GM21576 (cell line): ENCODE measurements around the gene PAQR4.

Experiments used
- ATAC-seq: cut with Tn5 transposase; IDR thresholded peaks from one replicate; pipeline ENCODE4 v1.9.1; 2021; ENCODE audit warnings: mild to moderate bottlenecking, moderate library complexity; ENCODE audit not compliant: unreplicated experiment

PAQR4 gene

GRCh38 chr16:2964475-2965336, 4.4 kb upstream of the PAQR4 start:
- no peak for ATAC-seq

DNA sequence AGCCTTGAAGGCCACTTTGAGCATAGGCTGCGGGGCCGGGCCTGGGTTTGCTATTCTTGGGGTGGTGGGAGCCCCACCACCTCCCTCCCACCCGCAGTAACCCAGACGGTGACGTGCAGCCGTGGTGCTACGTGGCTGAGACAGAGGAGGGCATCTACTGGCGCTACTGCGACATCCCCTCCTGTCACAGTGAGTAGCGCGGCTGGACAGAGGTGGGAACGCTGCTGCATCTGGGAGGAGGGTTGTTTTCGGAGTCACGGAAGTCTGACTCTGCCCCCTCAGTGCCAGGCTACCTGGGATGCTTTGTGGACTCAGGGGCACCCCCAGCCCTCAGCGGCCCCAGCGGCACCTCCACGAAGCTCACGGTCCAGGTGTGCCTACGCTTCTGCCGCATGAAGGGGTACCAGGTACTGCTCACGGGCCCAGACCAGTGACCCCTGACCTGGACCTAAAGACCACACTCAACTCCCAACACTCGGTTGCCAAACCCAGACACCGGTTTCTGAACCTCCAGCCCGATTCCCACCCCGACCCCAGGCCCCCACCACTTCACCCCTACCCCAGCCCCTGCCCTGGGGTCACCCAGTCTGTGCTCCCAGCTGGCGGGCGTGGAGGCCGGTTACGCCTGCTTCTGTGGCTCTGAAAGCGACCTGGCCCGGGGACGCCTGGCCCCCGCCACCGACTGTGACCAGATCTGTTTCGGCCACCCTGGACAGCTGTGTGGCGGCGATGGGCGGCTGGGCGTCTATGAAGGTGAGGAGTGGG, 2.9 kb upstream of the PAQR4 start:
- ATAC-seq = no peak

DNA sequence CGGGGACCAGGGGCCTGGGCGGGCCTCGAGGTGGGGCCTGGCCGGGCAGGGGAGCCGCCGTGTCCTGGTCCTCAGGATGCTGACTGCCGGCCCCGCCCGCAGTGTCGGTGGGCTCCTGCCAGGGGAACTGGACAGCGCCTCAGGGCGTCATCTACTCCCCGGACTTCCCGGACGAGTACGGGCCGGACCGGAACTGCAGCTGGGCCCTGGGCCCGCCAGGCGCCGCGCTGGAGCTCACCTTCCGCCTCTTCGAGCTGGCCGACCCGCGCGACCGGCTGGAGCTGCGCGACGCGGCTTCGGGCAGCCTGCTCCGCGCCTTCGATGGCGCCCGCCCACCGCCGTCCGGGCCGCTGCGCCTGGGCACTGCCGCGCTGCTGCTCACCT, 2.3 kb upstream of the PAQR4 start:
- ATAC-seq = no peak

DNA sequence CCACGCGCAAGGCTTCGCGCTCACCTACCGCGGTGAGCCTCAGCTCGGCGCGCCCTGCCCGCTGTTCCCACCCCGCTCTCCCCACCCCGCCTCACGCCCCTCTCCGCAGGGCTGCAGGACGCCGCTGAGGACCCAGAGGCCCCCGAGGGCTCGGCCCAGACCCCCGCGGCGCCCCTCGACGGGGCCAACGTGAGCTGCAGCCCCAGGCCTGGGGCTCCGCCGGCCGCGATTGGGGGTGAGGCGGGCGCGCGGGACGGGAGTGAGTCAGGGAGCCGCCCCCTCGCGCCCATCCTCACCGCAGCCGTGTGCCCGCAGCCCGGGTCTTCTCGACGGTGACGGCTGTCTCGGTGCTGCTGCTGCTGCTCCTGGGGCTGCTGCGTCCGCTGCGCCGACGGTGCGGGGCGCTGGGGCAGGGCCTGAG, 1.9 kb upstream of the PAQR4 start:
- no peak for ATAC-seq

GRCh38 chr16:2967721-2968161, 1.4 kb upstream of the PAQR4 start:
- ATAC-seq = no peak

- no peak for ATAC-seq
Measured at GRCh38 chr16:2968368-2968737, 795 bp upstream of the PAQR4 start.

DNA sequence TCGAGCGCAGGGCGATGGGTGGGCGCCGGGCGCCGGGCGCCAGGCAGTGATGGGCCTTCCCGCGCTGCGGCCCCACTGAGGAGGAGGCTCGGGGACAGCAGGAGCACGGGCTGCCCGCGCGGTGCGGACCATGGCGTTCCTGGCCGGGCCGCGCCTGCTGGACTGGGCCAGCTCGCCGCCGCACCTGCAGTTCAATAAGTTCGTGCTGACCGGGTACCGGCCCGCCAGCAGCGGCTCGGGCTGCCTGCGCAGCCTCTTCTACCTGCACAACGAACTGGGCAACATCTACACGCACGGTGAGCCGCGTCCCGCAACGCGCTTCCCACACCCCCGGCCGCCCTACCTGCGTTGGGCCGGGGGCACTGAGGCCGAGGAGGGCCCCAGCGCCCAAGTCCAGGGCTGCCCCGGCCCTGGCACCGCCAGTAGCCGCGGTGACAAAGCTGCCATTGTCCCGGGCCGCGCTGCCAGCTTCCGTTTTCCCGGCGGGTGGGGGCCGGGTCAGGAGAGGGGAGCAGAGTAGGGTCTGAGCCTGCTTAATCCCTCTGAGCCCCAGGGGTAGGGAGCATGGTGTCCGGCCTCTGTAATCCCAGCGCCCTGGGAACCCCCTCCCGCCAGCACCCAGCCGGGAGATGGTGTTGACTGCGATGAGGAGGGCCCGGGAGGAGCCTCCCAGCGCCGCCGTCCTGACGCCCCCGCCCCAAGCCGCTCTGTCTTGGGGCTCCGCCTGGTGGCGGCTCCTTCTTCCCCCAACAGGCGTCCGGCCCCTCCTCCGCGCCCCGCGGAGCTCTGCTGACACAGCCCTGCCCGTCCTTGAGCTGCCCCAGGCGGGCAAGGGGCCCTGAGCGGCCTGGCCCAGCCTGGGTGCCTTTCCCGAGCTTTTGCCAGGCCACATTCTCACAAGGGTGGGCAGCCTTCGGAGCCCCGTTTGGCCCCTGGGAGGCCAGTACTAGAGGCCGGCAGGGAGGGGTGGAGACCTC, 685 bp downstream of the PAQR4 start:
- peak; percentile 34 for ATAC-seq

DNA sequence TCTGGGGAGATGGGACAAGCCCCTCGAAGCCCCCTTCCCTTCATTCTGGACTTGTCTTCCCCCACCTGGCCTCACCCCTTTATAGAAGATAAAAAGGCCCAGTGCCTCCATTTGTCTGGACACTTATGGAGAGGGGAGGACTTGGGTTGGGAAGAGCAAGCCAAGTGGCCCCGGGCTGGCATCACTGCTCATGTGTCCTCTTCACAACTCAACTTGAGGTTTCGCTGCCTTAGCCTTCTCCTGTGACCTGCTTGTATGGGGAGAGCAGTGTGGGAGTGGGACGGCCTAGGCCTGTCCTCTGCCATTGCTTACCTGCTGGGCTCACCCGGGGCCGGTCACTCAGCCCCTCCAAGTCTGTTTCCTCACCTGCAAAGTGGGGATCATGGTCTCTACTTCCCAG, 1.4 kb downstream of the PAQR4 start:
- no peak for ATAC-seq

- no peak for ATAC-seq
Measured at GRCh38 chr16:2971134-2971984, 2.2 kb downstream of the PAQR4 start.

DNA sequence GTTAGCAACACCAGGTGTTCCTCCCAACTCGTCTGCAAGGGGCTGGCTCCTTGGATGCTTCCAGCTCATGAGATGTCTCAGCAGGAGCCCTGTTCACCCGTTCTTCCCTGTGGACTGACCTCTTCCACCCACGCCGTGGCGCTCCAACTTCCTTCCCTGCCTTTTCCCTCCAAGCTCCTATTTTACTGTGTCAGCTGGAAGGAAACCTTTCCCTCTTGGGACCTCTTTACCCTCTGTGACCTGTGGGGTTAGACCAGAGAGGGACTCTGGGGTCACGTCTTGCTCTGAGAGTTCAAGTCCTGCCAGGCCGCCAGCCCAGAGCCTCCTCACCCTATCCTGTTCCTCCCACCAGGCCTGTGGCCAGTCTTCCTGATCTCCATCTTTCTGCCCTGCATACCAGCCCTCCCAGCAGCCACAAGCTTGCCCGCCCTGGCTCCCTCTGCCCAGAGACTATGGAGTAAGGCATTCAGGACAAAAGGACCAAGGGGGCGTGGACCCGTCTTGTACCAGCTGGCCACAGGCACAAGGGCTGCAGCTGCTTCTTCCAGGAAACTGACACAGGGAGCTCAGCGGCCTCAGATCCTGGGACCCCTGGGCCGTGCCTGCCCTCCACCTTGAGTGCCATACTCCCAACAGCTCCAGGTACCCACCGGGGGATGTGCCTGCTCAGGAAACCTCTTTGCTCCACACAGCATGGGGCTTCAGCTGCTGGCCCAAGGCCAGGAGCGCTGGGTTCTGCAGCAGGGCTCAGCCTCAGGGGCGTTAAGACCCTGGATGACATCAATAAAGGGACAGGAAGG, 3.0 kb downstream of the PAQR4 start:
- no peak for ATAC-seq

DNA sequence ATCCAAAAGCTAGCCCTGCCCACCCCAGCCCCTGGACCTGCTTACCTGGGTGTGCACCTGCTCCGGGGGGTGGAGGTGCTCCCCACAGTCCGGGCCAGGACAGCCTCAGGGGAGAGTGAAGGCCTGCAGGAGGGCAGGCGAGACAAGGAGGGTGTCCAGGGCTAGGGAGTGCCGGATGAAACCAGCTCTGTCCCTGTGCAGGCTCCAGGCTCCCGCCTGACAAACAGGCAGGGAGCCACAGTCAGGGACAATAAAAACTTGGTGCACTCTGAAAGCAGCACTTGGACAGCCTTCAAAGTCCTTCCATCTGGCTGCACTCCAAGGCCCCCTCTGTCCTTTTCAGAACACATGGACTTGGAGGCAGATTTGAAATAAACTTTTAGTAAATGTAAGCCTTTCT, 3.9 kb downstream of the PAQR4 start:
- no peak for ATAC-seq

DNA sequence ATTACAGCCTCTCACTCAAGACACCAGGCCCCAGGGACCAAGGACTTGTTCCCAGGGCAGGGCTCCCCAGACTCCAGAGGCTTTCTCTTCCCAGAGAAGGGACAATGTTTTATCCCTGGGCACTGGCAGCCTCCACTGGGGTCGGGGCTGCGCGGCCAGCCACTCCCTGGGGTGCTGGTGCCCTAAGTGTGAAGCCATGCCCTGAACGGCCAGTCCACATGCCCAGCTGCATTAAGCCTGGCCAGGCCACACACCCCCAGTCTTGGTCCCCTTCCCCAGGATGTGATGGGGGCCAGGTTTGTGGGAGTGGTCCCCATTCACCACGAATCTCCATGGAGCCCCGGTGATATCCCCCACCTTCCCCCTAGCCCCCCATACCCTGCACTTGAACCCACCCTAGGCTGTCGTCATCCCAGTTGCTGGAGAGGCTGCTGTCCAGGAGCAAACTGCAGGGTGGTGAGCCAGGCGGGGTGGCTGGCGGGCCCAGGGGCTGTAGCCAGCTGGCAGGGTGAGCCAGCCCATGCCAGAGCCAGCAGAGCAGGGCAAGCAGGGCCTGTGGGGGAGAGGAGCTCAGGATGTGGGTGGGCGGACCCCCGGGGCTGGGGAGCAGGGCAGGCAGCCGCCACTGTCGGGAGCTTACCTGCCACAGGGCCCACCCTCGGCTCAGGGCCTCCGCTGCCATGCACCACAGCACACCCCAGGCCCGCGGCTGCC, 4.6 kb downstream of the PAQR4 start:
- no peak for ATAC-seq

GRCh38 chr16:2974319-2975056, 5.3 kb downstream of the PAQR4 start:
- ATAC-seq = no peak

- ATAC-seq = no peak
Measured at GRCh38 chr16:2975161-2975795, 6.1 kb downstream of the PAQR4 start.

- no peak for ATAC-seq
Measured at GRCh38 chr16:2976201-2976600, 7.1 kb downstream of the PAQR4 start.

GRCh38 chr16:2976673-2977072, 7.5 kb downstream of the PAQR4 start:
- no peak for ATAC-seq

- ATAC-seq = no peak
Measured at GRCh38 chr16:2977440-2977839, 8.3 kb downstream of the PAQR4 start.
